HG03196 (cell line): ENCODE data around the gene ZNF575.

ENCODE experiments used
- ATAC-seq: cut with Tn5 transposase; IDR thresholded peaks from one replicate; pipeline ENCODE4 v1.9.1; 2021; ENCODE audit not compliant: unreplicated experiment

ZNF575 gene, protein sequence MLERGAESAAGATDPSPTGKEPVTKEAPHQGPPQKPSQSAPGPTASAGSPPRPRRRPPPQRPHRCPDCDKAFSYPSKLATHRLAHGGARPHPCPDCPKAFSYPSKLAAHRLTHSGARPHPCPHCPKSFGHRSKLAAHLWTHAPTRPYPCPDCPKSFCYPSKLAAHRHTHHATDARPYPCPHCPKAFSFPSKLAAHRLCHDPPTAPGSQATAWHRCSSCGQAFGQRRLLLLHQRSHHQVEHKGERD

GRCh38 chr19:43532962-43533545, at the start of gene ZNF575:
Gene ZNF575 (plus strand): TSS chr19:43533188. CDS start chr19:43534423, 1,235 bp downstream.
- peak; percentile 51 for ATAC-seq

- ATAC-seq = no peak
These were observed 49.7 kb upstream of the ZNF575 start for GRCh38 chr19:43483281-43483680.

DNA sequence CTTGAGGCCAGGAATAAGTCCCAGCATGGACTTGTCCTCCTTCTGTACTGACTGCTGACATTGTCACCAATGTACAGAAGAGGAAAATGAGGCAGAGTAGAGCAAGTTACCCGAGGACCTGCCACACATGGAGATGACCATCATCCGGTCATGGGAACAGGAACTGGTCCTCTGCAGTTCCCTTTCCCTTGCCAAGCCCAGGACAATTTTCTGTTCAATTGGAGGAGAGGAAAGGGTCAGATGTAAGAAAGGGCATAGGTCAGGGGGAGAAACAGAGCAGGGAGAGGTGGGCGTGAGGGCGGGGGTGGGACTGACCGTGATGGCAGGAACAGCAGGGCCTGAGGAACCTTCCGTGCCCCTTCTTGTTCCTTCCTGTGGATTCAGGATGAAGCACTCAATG, 47.0 kb upstream of the ZNF575 start:
- ATAC-seq = no peak

DNA sequence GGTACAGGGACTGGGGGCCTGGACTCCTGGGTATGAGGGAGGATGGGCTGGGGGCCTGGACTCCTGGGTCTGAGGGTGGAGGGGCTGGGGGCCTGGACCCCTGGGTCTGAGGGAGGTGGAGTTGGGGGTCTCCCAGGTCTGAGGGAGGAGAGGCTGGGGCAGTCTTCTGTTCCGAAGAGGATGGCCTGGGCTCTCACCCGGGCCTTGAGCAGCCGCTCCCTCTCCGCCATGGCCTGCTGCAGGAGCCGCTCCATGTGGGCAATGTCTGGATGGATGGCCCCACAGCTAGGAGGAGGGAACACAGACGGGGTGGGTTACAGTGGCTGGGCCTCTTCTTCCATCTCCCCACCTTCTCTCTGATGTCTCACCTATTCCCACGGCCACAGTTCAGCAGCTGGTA, 46.6 kb upstream of the ZNF575 start:
- no peak for ATAC-seq

GRCh38 chr19:43488179-43488578, 44.8 kb upstream of the ZNF575 start:
- no peak for ATAC-seq

GRCh38 chr19:43489310-43489709, 43.7 kb upstream of the ZNF575 start:
- no peak for ATAC-seq

- ATAC-seq = no peak
These were observed 42.9 kb upstream of the ZNF575 start for GRCh38 chr19:43489979-43490599.

- ATAC-seq = no peak
These were observed 42.2 kb upstream of the ZNF575 start for GRCh38 chr19:43490759-43491158.

GRCh38 chr19:43495082-43495481, 37.9 kb upstream of the ZNF575 start:
- ATAC-seq = no peak

GRCh38 chr19:43496960-43497359, 36.0 kb upstream of the ZNF575 start:
- ATAC-seq = no peak

DNA sequence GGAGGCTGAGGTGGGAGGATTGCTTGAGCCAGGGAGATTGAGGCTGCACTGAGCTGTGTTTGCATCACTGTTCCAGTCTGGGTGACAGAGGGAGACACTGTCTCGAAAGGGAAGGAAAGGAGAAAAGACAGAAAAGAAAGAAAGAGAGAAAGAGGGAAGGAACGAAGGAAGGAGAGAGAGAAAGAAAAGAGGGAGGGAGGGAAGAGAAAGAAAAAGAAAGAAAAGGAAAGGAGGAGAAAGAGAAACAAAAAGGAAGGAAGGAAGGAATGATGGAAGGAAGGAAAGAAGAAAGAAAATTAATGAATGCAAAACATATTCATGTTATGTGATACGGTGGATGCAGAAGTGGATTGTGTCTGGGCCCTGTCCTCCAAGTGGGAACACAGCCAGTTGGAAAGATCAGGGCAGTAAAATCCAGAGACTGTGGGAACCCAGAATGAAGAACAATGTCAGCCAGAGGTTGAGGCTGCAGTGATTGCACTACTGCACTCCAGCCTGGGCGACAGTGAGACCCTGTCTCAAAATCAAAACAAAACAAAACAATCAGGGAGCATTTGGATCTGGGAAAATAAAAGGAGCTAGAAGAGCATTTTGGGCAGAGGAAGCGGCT, 34.6 kb upstream of the ZNF575 start:
- ATAC-seq = no peak

DNA sequence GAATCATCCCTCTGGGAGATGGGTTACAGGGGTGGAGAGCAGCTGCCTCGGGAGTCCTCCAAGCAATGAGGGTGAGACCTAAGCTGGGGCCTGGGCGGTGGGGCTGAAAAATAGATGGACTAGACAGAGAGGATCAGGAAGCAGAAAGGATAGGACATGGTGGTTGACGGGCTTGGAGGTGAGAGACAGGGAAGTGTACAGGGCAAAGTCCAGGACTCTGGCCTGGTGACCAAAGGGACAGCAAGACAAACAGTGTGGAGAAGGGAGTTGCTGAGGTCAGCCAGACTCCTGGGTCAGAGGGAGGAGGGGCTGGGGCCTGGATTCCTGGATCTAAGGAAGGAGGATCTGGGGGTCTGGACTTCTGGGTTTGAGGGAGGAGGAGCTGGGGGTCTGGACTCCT, 33.9 kb upstream of the ZNF575 start:
- ATAC-seq = no peak

- ATAC-seq = no peak
These were observed 31.1 kb upstream of the ZNF575 start for GRCh38 chr19:43501661-43502418.

DNA sequence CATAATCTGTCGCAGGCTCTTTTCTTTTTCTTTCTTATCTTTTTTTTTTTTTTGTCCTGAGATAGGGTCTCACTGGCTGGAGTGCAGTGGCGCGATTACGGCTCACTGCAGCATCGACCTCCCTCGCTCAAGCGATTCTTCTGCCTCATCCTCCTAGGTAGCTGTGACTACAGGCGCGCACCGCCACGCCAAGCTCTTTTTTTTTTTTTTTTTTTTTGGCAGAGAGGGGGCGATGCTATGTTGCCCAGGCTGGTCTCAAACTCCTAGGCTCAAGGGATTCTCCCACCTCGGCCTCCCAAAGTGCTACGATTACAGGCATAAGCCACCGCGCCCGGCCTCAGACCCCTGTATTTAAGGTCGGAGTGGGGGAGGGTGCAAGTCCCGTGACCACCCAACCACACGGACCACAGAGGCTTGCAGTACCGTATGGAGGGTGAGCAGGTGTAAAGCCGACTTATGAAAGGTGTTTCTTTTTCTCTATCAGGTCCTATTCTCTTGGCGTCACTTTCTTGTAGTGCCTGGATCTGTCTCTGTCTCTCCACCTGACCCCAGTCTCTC, 30.5 kb upstream of the ZNF575 start:
- ATAC-seq = no peak

- peak; percentile 77 for ATAC-seq
These were observed 29.2 kb upstream of the ZNF575 start for GRCh38 chr19:43503501-43504425.

DNA sequence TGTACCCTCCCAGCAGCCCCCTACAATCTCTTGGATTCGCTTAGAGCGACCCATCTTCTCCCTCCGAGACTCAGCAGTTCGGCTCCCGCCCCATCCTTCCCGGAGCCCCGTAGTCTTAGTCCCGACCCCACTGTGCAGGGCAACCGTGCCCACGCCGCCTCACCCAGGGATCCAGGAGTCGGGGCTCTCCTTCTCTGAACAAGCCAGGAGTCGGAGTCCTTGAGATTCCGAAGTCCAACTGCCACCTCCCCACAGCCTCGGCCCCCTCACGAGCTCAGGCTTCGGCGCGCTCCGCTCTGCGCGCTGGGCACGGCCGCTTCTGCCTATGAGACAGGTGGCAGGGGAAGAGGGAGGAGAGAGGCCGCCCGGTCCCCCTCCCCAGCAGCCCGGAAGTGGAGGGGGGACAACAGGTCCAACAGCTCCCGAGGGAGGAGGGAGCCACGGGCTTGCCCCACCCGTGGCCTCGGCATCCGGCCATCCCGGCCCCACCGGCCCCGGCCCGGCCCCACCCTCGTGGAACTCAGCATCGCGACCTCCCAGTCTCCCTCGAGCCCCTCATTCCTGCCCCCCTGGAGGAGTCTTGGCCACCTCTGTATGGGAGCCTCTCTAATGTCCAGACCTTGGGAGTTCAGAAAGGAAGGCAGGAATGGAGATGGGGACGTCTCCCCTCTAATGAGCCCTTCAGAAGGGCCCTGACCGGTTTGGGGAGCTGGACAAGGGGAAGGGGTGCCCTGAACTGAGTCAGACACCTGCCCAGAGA, 28.4 kb upstream of the ZNF575 start, which contains the start of gene PHLDB3:
Gene PHLDB3 (minus strand): TSS at position 321 of the 760 bp plus-strand sequence. CDS start 628 bp downstream, outside the sequence.
- ATAC-seq = peak; percentile 19

- ATAC-seq = no peak
These were observed 27.9 kb upstream of the ZNF575 start for GRCh38 chr19:43505186-43505456.

DNA sequence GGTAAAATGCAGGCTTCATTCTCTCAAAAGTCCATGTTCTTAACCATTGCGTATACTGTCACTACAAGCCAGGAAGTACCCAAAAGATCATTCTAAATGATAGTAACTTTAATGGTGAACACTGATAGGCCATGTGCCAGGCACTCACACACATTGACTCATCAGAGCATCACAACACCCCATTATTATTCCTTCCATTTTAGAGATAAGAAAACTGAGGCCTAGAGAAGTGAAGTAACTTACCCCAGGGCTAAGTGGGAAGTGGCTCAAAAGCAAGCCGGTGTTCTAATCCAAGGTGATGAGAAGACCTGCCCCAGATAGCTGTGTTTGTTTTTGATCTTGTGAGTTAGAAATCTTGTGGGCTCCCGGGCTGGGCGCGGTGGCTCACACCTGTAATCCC, 27.0 kb upstream of the ZNF575 start:
- no peak for ATAC-seq

DNA sequence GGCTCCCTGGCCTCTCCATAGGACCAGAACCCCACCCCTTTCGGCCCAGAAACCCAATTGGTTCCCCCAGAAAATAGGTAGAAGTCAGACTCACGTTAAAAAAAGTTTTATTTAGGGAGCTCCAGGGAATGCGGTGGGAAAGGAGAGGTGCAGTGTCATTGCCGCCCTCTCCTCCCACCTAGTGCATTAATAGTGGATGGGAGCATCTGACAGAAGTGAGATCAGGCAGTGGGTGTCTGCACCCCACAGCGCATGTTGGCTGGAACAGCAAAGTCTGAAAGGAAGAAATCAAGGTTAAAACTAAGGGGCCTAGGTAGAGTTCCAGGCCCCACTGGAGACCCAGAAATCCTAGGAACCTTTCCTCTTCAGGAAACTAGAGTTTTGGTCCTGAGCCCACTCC, 26.4 kb upstream of the ZNF575 start:
- no peak for ATAC-seq
